PFSK-1 (cell line): Measurements from ENCODE around the gene CDKL5.

Source experiments
- FOXP2 ChIP-seq: optimal IDR thresholded peaks from 2 replicates; pipeline ENCODE3; 2011; ENCODE audit warnings: borderline replicate concordance, control low read depth, inconsistent platforms; ENCODE audit not compliant: insufficient read depth; ENCODE audit errors: extremely low read length, extremely low read depth
- POLR2AphosphoS5 ChIP-seq: IDR thresholded peaks from 2 replicates; pipeline ENCODE4 v1.6.1; 2012; ENCODE audit warnings: low read depth, mild to moderate bottlenecking, control low read depth, low read length, moderate library complexity
- REST ChIP-seq, 2 experiments: IDR thresholded peaks; 2 replicates each; pipeline versions ENCODE4 v1.6.1 to v1.8.0; 2011 to 2012; ENCODE audit warnings: low read depth in 2 of 2, low read length in 2 of 2, control low read depth in 1 of 2, inconsistent platforms in 1 of 2, mild to moderate bottlenecking in 1 of 2, moderate library complexity in 1 of 2; ENCODE audit not compliant: insufficient read depth in 1 of 2
- SIN3A ChIP-seq: IDR thresholded peaks from 2 replicates; pipeline ENCODE4 v1.6.1; 2012; ENCODE audit warnings: mild to moderate bottlenecking, low read length, moderate library complexity, borderline replicate concordance; ENCODE audit not compliant: insufficient read depth
- TAF1 ChIP-seq: IDR thresholded peaks from 2 replicates; pipeline ENCODE4 v1.6.1; 2012; ENCODE audit warnings: low read length, control low read depth, borderline replicate concordance; ENCODE audit not compliant: insufficient read depth

Gene CDKL5

GRCh38 chrX:18436017-18436416 lies 10.6 kb downstream of the CDKL5 start:
- TF ChIP-seq POLR2AphosphoS5 = no peak
- no peak for TF ChIP-seq TAF1
- no peak for TF ChIP-seq REST (IDR thresholded peaks at IDR 0.05; ENCODE audit: insufficient read depth in 1 of 2, low read depth in 2 of 2, low read length in 2 of 2)
- TF ChIP-seq SIN3A = no peak
- TF ChIP-seq FOXP2 = no peak

GRCh38 chrX:18440835-18441234 lies 15.4 kb downstream of the CDKL5 start:
- no peak for TF ChIP-seq REST (IDR thresholded peaks at IDR 0.05; ENCODE audit: insufficient read depth in 1 of 2, low read depth in 2 of 2, low read length in 2 of 2)
- TF ChIP-seq SIN3A = no peak
- no peak for TF ChIP-seq FOXP2
- TF ChIP-seq TAF1 = no peak
- TF ChIP-seq POLR2AphosphoS5 = no peak

GRCh38 chrX:18441780-18442367 lies 16.5 kb downstream of the CDKL5 start:
- TF ChIP-seq FOXP2 (no peak), POLR2AphosphoS5 (no peak), TAF1 (no peak), SIN3A (no peak), REST (IDR thresholded peaks at IDR 0.05; ENCODE audit: insufficient read depth in 1 of 2, low read depth in 2 of 2, low read length in 2 of 2) (no peak)

GRCh38 chrX:18448416-18448815 lies 23.0 kb downstream of the CDKL5 start:
- TF ChIP-seq POLR2AphosphoS5 (no peak), REST (IDR thresholded peaks at IDR 0.05; ENCODE audit: insufficient read depth in 1 of 2, low read depth in 2 of 2, low read length in 2 of 2) (no peak), FOXP2 (no peak), SIN3A (no peak), TAF1 (no peak)

GRCh38 chrX:18449236-18449635 lies 23.8 kb downstream of the CDKL5 start:
- no peak for TF ChIP-seq POLR2AphosphoS5
- TF ChIP-seq SIN3A = no peak
- TF ChIP-seq FOXP2 = no peak
- TF ChIP-seq REST (IDR thresholded peaks at IDR 0.05; ENCODE audit: insufficient read depth in 1 of 2, low read depth in 2 of 2, low read length in 2 of 2) = no peak
- TF ChIP-seq TAF1 = no peak
